ENCODE measurements around the gene HCCS.

The HCCS gene

DNA sequence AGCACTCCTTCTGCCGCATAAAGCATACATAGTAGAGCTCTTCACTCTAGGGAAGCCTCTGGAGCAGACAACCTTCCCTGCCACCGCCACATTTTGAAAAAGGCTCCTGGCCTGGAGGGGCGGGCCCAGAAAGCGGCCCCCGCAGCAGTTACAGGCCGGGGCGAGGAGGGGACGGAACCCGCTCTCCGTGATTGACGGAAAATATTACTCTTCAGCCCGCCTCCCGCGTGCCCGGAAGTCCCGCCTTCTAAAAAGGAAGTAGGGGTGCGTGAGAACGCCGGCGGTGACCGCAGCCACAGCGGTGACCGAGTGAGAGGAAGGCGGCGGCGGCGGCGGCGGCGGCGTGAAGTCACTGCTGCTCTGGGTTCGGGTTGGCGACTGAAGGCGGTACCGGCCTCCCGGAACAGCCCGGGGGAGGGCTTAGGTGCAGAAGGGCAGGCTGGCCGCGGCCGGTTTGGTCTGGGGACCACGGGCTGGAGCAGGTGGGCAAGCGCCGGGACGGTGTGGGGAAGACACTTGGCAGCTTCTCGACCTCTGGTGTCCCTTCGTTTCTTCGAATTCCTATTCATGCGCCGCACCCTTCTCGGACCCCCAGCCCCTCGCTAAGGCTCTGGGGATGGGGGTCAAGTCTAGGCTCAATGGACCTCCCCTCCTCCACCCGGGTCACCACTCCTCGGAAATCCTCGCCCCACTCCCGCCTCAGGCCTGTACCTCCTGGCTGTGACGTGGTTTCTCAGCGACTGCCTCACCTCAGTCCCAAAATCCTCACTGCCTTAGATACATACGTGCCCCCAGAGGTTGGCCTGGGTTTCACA is at the start of gene HCCS:
TSS of gene HCCS (plus strand) at position 296 of the 815 bp plus-strand sequence. CDS start 729 bp downstream, outside the sequence.
- peak within 1 kb of the TSS; percentile 58 for H3K27ac ChIP-seq (ENCODE audit: low read length)

DNA sequence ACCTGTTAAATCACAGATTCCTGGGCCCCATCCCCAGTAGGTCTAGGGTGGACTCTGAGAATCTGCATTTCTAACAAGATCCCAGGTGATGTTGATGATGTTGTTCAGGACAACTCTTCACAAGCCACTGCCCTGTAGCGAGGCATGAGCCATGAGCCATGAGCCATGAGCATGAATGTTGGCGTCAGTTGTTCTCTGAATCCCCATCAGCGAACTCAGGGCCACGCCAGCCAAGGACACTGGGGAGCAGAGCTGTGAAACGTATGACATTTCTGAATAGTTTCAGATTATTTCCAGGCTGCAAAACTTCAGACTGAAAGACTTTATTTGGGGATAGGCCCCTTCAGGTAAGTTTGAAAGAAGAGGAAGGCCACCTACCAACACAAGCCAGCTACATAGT is 46.9 kb upstream of the HCCS start:
- Histone ChIP-seq H3K27me3 (ENCODE audit: control insufficient read depth, insufficient read depth, low read length) (no peaks in the 10 kb centered on the region), H3K9ac (ENCODE audit: low read length) (no peak overlapping the region), H3K36me3 (ENCODE audit: control insufficient read depth, low read depth, low read length) (no peaks in the 10 kb centered on the region), H3K27ac (ENCODE audit: low read length) (no peak overlapping the region), H3K4me1 (ENCODE audit: control insufficient read depth, low read depth, low read length) (peaks cover 4% of the 10 kb centered on the region), H3K9me3 (ENCODE audit: control insufficient read depth, low read depth, low read length) (no peaks in the 10 kb centered on the region), H3K4me3 (ENCODE audit: low read length) (no peak overlapping the region)

More for the DNA sequence above, at the start of gene HCCS:
- peak within 1 kb of the TSS; percentile 82 for H3K4me3 ChIP-seq (ENCODE audit: low read length)
- H3K36me3 ChIP-seq (ENCODE audit: control insufficient read depth, low read depth, low read length): peaks cover 39% of the 10 kb centered on the region
- H3K4me1 ChIP-seq (ENCODE audit: control insufficient read depth, low read depth, low read length): peaks cover 9% of the 10 kb centered on the region
- no peaks in the 10 kb centered on the region for H3K9me3 ChIP-seq (ENCODE audit: control insufficient read depth, low read depth, low read length)
- H3K27me3 ChIP-seq (ENCODE audit: control insufficient read depth, insufficient read depth, low read length): no peaks in the 10 kb centered on the region
- peak within 1 kb of the TSS; percentile 85 for H3K9ac ChIP-seq (ENCODE audit: low read length)

DNA sequence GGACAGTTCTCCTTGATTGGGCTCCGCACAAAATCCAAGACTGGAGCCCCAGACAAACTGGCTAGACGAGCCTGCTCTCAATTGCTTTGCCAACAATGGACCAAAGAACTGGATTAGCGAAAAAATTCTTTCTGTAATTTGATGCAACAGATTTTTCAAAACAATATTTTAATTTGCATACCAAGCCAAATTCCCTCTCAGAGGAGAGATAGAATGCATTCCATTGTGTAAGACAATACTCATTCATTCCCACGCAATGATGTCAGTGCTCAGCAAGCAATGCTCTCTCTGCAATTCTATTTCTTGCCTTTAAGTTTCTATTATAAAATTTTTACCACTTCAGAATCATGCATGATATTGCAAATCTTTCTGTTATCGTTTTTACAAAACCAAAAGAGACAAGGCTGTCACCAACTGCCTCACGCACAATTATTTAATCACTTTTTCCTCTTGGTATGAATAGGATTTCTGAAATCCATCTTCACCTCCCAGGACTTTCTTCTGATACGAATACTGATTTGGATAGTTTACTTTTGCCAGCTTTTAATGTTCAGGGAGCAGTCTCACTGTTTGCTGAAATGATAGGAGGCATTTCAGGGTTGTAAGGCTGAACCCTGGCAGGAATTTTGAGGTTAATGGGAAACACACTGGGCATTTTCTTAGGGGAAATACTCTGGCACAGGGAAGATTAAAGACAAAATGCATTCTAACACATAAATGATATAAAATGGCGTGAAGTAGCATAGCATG is 46.1 kb upstream of the HCCS start:
- no peak overlapping the region for H3K27ac ChIP-seq (ENCODE audit: low read length)
- peaks cover 4% of the 10 kb centered on the region for H3K4me1 ChIP-seq (ENCODE audit: control insufficient read depth, low read depth, low read length)
- no peaks in the 10 kb centered on the region for H3K36me3 ChIP-seq (ENCODE audit: control insufficient read depth, low read depth, low read length)
- no peaks in the 10 kb centered on the region for H3K9me3 ChIP-seq (ENCODE audit: control insufficient read depth, low read depth, low read length)
- no peak overlapping the region for H3K4me3 ChIP-seq (ENCODE audit: low read length)
- H3K27me3 ChIP-seq (ENCODE audit: control insufficient read depth, insufficient read depth, low read length): no peaks in the 10 kb centered on the region
- H3K9ac ChIP-seq (ENCODE audit: low read length): no peak overlapping the region

DNA sequence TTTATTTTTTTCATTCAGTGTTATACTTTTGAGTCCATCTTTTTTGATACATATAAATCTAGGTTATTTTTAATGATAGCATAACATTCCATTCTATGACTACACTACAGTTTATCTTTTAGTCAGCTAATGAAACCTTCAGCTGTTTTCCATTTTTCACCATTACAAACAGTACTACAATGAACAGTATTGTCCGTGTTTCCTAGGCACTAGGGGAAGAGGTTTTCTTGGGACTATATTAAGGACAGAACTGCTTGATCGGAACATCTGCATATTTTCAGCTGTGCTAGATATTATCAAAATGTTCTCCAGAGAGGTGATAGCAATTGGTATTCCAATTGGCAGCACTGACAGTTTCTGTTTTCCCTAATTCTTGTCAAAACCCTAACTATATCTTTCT is 44.3 kb upstream of the HCCS start:
- peaks cover 4% of the 10 kb centered on the region for H3K4me1 ChIP-seq (ENCODE audit: control insufficient read depth, low read depth, low read length)
- H3K4me3 ChIP-seq (ENCODE audit: low read length): no peak overlapping the region
- no peaks in the 10 kb centered on the region for H3K36me3 ChIP-seq (ENCODE audit: control insufficient read depth, low read depth, low read length)
- no peak overlapping the region for H3K9ac ChIP-seq (ENCODE audit: low read length)
- H3K9me3 ChIP-seq (ENCODE audit: control insufficient read depth, low read depth, low read length): no peaks in the 10 kb centered on the region
- H3K27me3 ChIP-seq (ENCODE audit: control insufficient read depth, insufficient read depth, low read length): no peaks in the 10 kb centered on the region
- no peak overlapping the region for H3K27ac ChIP-seq (ENCODE audit: low read length)

DNA sequence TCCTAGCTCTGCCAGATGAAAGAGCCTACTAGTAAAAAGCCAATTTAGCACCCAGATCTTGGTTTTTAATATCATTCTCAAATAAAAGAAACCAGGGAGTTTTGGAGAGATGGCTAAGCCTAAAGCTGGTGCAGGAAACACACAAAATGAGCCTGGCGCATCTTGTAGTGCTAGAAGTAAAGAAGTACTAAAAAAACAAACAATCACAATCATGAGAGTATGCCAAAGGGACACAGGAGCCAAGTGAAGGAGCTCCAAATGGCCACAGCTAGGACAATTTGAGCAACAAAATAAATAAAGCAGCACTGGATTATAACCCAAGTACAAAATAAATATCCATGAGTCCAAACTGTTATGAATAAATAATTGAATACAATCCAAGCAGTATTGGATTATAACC is 37.8 kb upstream of the HCCS start:
- no peaks in the 10 kb centered on the region for H3K27me3 ChIP-seq (ENCODE audit: control insufficient read depth, insufficient read depth, low read length)
- H3K4me1 ChIP-seq (ENCODE audit: control insufficient read depth, low read depth, low read length): no peaks in the 10 kb centered on the region
- no peak overlapping the region for H3K9ac ChIP-seq (ENCODE audit: low read length)
- no peak overlapping the region for H3K4me3 ChIP-seq (ENCODE audit: low read length)
- H3K9me3 ChIP-seq (ENCODE audit: control insufficient read depth, low read depth, low read length): no peaks in the 10 kb centered on the region
- H3K36me3 ChIP-seq (ENCODE audit: control insufficient read depth, low read depth, low read length): no peaks in the 10 kb centered on the region
- H3K27ac ChIP-seq (ENCODE audit: low read length): no peak overlapping the region

DNA sequence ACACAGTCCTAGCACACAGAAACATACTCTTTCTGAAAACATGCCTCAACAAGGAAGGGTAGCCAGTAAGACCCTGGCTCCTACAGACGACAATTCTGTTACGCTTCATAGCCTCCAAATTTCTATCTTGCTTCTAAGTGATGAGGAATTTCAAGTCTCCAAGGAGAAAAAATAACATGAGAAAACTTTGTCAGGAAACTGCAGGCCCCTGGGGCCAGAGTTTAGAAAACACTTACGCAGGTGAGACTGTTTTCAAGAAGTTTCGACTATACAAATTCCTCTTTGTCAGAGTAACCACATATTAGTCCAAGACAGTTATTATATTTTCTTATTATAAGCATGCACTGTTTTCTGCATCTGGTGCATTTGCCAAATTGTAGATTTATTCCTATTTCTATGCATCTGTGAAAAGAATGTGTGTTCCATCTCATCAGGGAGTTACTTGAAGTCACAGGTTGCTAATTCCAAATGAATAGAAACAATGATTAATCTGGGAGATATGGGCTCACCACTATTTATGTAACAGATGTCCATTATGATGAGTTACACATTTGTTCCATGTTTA is 30.3 kb upstream of the HCCS start:
- Histone ChIP-seq H3K27me3 (ENCODE audit: control insufficient read depth, insufficient read depth, low read length) (no peaks in the 10 kb centered on the region), H3K27ac (ENCODE audit: low read length) (no peak overlapping the region), H3K9ac (ENCODE audit: low read length) (no peak overlapping the region), H3K36me3 (ENCODE audit: control insufficient read depth, low read depth, low read length) (no peaks in the 10 kb centered on the region), H3K4me3 (ENCODE audit: low read length) (no peak overlapping the region), H3K9me3 (ENCODE audit: control insufficient read depth, low read depth, low read length) (no peaks in the 10 kb centered on the region), H3K4me1 (ENCODE audit: control insufficient read depth, low read depth, low read length) (no peaks in the 10 kb centered on the region)

DNA sequence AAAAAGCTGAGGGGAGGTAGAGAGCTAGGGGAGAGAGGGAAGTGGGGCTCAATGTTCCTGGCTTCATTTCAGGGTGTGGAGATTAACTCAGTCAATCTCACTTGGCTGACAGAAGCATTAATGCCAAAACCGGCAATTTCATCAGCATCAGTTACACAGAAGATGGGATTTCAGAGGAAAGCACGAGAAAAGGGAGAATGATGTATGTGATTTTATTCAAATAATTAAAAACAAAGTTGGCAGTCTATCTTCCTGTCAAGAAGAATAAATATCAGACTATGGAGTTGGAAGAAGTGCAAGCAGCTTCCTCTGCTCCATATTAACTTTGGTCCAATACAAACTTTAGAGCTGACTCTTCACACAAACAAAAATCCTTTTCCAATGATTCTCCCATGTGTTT is 29.6 kb upstream of the HCCS start:
- Histone ChIP-seq H3K27me3 (ENCODE audit: control insufficient read depth, insufficient read depth, low read length) (no peaks in the 10 kb centered on the region), H3K4me3 (ENCODE audit: low read length) (no peak overlapping the region), H3K4me1 (ENCODE audit: control insufficient read depth, low read depth, low read length) (no peaks in the 10 kb centered on the region), H3K27ac (ENCODE audit: low read length) (no peak overlapping the region), H3K9me3 (ENCODE audit: control insufficient read depth, low read depth, low read length) (no peaks in the 10 kb centered on the region), H3K36me3 (ENCODE audit: control insufficient read depth, low read depth, low read length) (no peaks in the 10 kb centered on the region), H3K9ac (ENCODE audit: low read length) (no peak overlapping the region)

DNA sequence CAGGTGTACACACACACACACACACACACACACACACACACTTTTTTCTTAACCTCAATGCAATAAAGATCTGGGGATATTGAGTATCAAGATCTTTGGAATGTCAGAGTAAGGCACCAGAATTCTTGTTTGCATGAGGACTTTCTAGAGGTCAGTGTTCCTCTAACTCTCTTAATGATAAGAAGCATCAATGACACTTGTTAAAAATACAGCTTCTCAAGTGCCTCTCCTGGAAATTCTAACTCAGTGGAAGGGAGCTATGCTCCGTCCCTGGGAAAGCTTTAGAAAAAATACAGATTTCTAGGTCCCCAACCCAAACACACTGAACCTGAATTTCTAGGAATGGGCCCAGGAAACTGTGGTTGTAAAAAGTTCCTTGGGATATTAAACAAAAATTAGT is 25.8 kb upstream of the HCCS start:
- Histone ChIP-seq H3K27ac (ENCODE audit: low read length) (no peak overlapping the region), H3K9ac (ENCODE audit: low read length) (no peak overlapping the region), H3K36me3 (ENCODE audit: control insufficient read depth, low read depth, low read length) (no peaks in the 10 kb centered on the region), H3K4me1 (ENCODE audit: control insufficient read depth, low read depth, low read length) (no peaks in the 10 kb centered on the region), H3K4me3 (ENCODE audit: low read length) (no peak overlapping the region), H3K9me3 (ENCODE audit: control insufficient read depth, low read depth, low read length) (peaks cover 6% of the 10 kb centered on the region), H3K27me3 (ENCODE audit: control insufficient read depth, insufficient read depth, low read length) (no peaks in the 10 kb centered on the region)

DNA sequence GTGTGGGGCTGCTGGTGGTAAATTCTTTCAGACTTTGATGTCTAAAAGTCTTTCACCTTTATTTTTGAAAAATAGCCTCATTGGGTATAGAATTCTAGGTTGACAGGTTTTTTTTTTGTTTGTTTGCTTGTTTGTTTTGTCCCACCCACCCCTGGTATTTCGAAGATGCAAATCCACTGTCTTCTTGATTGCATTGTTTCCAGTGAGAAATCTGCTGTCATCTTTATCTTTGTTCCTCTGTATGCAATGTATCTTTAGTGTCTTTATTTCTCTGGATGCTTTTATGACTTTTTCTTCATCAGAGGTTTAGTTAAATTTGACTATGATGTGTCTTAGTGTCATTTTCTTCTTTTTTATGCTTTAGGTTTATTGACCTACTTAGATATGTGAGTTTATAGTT is 21.3 kb upstream of the HCCS start:
- Histone ChIP-seq H3K27ac (ENCODE audit: low read length) (no peak overlapping the region), H3K4me1 (ENCODE audit: control insufficient read depth, low read depth, low read length) (no peaks in the 10 kb centered on the region), H3K36me3 (ENCODE audit: control insufficient read depth, low read depth, low read length) (no peaks in the 10 kb centered on the region), H3K9me3 (ENCODE audit: control insufficient read depth, low read depth, low read length) (peaks cover 8% of the 10 kb centered on the region), H3K9ac (ENCODE audit: low read length) (no peak overlapping the region), H3K4me3 (ENCODE audit: low read length) (no peak overlapping the region), H3K27me3 (ENCODE audit: control insufficient read depth, insufficient read depth, low read length) (no peaks in the 10 kb centered on the region)

DNA sequence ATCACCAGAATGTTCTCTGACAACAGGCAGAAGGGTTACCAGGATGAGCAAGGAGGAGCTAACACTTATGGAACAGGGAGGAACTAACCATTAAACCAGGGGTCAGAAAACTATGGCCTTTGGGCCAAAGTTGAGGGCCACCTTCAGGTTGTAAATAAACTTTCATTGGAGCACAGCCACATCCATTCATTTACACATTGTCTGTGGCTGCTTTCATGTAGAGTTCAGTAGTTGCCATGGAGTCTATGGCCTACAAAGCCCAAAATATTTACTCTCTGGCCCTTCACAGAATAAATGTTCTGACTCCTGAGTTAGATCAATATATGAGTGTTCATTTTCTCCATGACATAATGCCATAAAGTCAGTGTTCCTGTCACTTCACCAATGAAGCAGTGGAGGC is 13.2 kb upstream of the HCCS start:
- H3K9me3 ChIP-seq (ENCODE audit: control insufficient read depth, low read depth, low read length): no peaks in the 10 kb centered on the region
- H3K27ac ChIP-seq (ENCODE audit: low read length): no peak overlapping the region
- H3K9ac ChIP-seq (ENCODE audit: low read length): no peak overlapping the region
- H3K4me1 ChIP-seq (ENCODE audit: control insufficient read depth, low read depth, low read length): peaks cover 7% of the 10 kb centered on the region
- no peaks in the 10 kb centered on the region for H3K27me3 ChIP-seq (ENCODE audit: control insufficient read depth, insufficient read depth, low read length)
- no peak overlapping the region for H3K4me3 ChIP-seq (ENCODE audit: low read length)
- H3K36me3 ChIP-seq (ENCODE audit: control insufficient read depth, low read depth, low read length): no peaks in the 10 kb centered on the region

DNA sequence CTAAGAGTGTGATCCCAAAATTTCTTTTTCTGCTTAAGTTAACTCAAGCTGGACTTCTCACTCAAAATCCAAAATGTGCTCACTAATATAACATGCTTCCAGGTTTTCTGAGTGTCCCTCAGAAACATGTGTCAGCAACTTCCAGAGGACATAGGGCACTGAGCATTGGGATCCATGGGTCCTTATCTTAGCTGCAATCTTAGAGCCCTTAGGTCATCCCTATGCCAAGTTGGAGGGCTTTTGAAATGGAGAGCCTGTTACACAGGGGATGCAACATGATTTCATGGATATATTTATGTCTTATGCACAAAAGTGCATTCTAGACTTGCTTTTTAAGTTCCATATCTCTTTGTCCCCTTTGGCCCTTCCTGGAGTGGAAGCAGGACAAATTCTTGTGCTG is 11.7 kb upstream of the HCCS start:
- Histone ChIP-seq H3K9ac (ENCODE audit: low read length) (no peak overlapping the region), H3K4me3 (ENCODE audit: low read length) (no peak overlapping the region), H3K27ac (ENCODE audit: low read length) (no peak overlapping the region), H3K4me1 (ENCODE audit: control insufficient read depth, low read depth, low read length) (peaks cover 7% of the 10 kb centered on the region), H3K36me3 (ENCODE audit: control insufficient read depth, low read depth, low read length) (no peaks in the 10 kb centered on the region), H3K9me3 (ENCODE audit: control insufficient read depth, low read depth, low read length) (no peaks in the 10 kb centered on the region), H3K27me3 (ENCODE audit: control insufficient read depth, insufficient read depth, low read length) (no peaks in the 10 kb centered on the region)
